ENCODE results near the gene ERP44.

Gene ERP44

DNA sequence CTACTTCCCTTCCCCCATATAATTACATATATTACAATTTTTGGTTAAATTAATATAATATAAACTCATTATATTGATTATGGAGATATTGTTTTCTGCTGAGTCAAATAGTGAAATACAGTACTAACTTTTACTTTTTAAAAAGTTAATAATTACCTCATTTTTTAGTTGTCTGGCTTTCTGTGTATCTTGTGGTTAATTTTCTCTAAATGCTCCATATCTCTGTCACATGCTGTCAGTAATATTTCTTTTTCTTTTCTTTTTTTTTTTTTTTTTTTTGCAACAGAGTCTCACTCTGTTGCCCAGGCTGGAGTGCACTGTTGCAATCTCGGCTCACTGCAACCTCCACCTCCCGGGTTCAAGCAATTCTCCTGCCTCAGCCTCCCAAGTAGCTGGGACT, 169.1 kb downstream of the ERP44 start:
- no peak for DNase-seq
